Measurements from ENCODE around the gene CD24. TPM values are rescaled to one million over a fixed set of nuclear protein-coding genes. Genes with fewer than 3 reads are reported as not detected.

The CD24 gene
- total and polyA plus RNA-seq, 2 donors (not counting 1 experiment from before 2014, with no cell fraction given): 69.9 to 113 TPM

DNA sequence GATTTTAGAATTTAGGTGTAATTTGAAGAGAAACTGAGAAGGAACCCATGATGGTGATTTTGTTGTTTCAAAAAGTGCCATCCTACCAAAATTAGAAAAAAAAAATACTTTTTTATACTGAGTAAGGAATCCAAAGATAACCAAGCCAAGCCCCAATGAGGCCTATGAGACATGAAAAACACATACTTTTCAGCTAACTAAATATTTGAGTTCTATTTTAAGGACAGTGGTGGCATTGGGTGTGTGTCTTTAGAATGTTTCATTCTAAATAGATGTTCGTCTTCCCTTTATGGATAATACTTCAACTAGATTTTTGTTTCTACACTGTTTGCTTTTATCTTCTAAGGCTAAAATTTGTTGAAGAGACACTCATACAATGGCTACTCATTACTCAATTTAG is 9.6 kb downstream of the CD24 start:
- ATAC-seq (ENCODE audit: low read depth): no peak
- H3K4me1 ChIP-seq (ENCODE audit: control insufficient read depth in 2 of 2, insufficient read depth in 2 of 2, low read length in 2 of 2): peaks cover 0 to 2% of the 10 kb centered on the region in 2 donors
- H3K36me3 ChIP-seq (replicated peaks in 1 of 2; ENCODE audit: control extremely low read depth in 1 of 2, control insufficient read depth in 1 of 2, extremely low read depth in 1 of 2, insufficient read depth in 2 of 2, low read length in 1 of 2): peaks cover 5 to 8% of the 10 kb centered on the region in 2 experiments
- H3K79me2 ChIP-seq (ENCODE audit: control insufficient read depth, insufficient read depth, low read length): no peaks in the 10 kb centered on the region
- H3K4me2 ChIP-seq (replicated peaks; ENCODE audit: low read depth, low read length, poor library complexity, severe bottlenecking): no peak overlapping the region
- ChIA-PET POLR2A (no interaction called here), CTCF (no interaction called here)
- H3K27ac ChIP-seq (ENCODE audit: low read length in 2 of 2): no peak overlapping the region
- peaks cover 0 to 11% (median 0%) of the 10 kb centered on the region in 3 donors for H3K9me3 ChIP-seq (ENCODE audit: control extremely low read depth in 1 of 3, control insufficient read depth in 2 of 3, insufficient read depth in 1 of 3, low read length in 2 of 3)
- H3K9me3 Mint-ChIP-seq (ENCODE audit: insufficient read depth): peaks cover 4% of the 10 kb centered on the region
- no peak overlapping the region for H2AFZ ChIP-seq (ENCODE audit: insufficient read depth, low read depth, low read length, poor library complexity, severe bottlenecking)
- intact Hi-C loops (cut with micrococcal nuclease): no loop called here
- no peak overlapping the region for H3K4me3 ChIP-seq (ENCODE audit: control extremely low read depth in 1 of 5, extremely low read depth in 1 of 5, insufficient read depth in 1 of 5, low read depth in 2 of 5, low read length in 4 of 5)
- H3K9ac ChIP-seq (ENCODE audit: low read length): no peak overlapping the region
- H3K27me3 Mint-ChIP-seq: no peaks in the 10 kb centered on the region
- no CpG with 5 or more reads among the region's 1 CpG for WGBS (ENCODE audit: insufficient coverage)
- no peak overlapping the region for H3K4me3 Mint-ChIP-seq
- peaks cover 8% of the 10 kb centered on the region for H3K4me1 Mint-ChIP-seq
- no peak for DNase-seq
- no peaks in the 10 kb centered on the region for H4K20me1 ChIP-seq (ENCODE audit: control insufficient read depth, insufficient read depth, low read length, poor library complexity, severe bottlenecking)
- no peak overlapping the region for H3K27ac Mint-ChIP-seq
- no peaks in the 10 kb centered on the region for H3K27me3 ChIP-seq (replicated peaks in 1 of 4; ENCODE audit: control extremely low read depth in 1 of 4, control insufficient read depth in 3 of 4, insufficient read depth in 4 of 4, low read length in 3 of 4)
- no peak for TF ChIP-seq EZH2 (IDR thresholded peaks at IDR 0.05; ENCODE audit: borderline replicate concordance, insufficient read depth, low read depth, low read length, poor library complexity, severe bottlenecking)
- TF ChIP-seq, protein P1, sequence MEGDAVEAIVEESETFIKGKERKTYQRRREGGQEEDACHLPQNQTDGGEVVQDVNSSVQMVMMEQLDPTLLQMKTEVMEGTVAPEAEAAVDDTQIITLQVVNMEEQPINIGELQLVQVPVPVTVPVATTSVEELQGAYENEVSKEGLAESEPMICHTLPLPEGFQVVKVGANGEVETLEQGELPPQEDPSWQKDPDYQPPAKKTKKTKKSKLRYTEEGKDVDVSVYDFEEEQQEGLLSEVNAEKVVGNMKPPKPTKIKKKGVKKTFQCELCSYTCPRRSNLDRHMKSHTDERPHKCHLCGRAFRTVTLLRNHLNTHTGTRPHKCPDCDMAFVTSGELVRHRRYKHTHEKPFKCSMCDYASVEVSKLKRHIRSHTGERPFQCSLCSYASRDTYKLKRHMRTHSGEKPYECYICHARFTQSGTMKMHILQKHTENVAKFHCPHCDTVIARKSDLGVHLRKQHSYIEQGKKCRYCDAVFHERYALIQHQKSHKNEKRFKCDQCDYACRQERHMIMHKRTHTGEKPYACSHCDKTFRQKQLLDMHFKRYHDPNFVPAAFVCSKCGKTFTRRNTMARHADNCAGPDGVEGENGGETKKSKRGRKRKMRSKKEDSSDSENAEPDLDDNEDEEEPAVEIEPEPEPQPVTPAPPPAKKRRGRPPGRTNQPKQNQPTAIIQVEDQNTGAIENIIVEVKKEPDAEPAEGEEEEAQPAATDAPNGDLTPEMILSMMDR (IDR thresholded peaks at IDR 0.05): no peak

DNA sequence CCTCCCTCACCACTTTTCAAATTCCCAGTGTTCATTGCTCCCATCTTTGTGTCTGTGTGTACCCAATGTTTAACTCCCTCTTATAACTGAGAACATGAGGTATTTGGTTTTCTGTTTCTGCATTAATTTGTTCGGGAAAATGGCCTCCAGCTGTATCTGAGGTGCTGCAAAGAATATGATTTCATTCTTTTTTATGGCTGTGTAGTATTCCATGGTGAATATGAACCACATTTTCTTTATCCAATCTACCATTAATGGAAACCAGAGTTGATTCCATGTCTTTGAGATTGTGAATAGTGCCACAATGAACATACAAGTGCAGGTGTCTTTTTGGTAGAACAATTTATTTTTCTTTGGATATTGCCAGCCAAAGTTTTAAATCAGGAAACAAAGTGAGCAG is 10.4 kb downstream of the CD24 start:
- Histone ChIP-seq H3K9ac (ENCODE audit: low read length) (no peak overlapping the region), H3K4me2 (replicated peaks; ENCODE audit: low read depth, low read length, poor library complexity, severe bottlenecking) (no peak overlapping the region), H3K4me3 (ENCODE audit: control extremely low read depth in 1 of 5, extremely low read depth in 1 of 5, insufficient read depth in 1 of 5, low read depth in 2 of 5, low read length in 4 of 5) (no peak overlapping the region), H3K27ac (ENCODE audit: low read length in 2 of 2) (no peak overlapping the region), H3K4me1 (ENCODE audit: control insufficient read depth in 2 of 2, insufficient read depth in 2 of 2, low read length in 2 of 2) (peaks cover 0 to 2% of the 10 kb centered on the region in 2 donors), H4K20me1 (ENCODE audit: control insufficient read depth, insufficient read depth, low read length, poor library complexity, severe bottlenecking) (no peaks in the 10 kb centered on the region), H3K36me3 (replicated peaks in 1 of 2; ENCODE audit: control extremely low read depth in 1 of 2, control insufficient read depth in 1 of 2, extremely low read depth in 1 of 2, insufficient read depth in 2 of 2, low read length in 1 of 2) (peaks cover 3 to 4% of the 10 kb centered on the region in 2 experiments), H2AFZ (ENCODE audit: insufficient read depth, low read depth, low read length, poor library complexity, severe bottlenecking) (no peak overlapping the region), H3K79me2 (ENCODE audit: control insufficient read depth, insufficient read depth, low read length) (no peaks in the 10 kb centered on the region), H3K27me3 (replicated peaks in 1 of 4; ENCODE audit: control extremely low read depth in 1 of 4, control insufficient read depth in 3 of 4, insufficient read depth in 4 of 4, low read length in 3 of 4) (no peaks in the 10 kb centered on the region), H3K9me3 (ENCODE audit: control extremely low read depth in 1 of 3, control insufficient read depth in 2 of 3, insufficient read depth in 1 of 3, low read length in 2 of 3) (peaks cover 0 to 11% (median 0%) of the 10 kb centered on the region in 3 donors)
- CTCF ChIA-PET: no interaction called here
- intact Hi-C loops (cut with micrococcal nuclease): no loop called here
- POLR2A ChIA-PET: no interaction called here
- H3K27me3 Mint-ChIP-seq: no peaks in the 10 kb centered on the region
- ATAC-seq (ENCODE audit: low read depth) (no peak), DNase-seq (no peak)
- peaks cover 3% of the 10 kb centered on the region for H3K4me1 Mint-ChIP-seq
- WGBS (ENCODE audit: insufficient coverage): no CpG with 5 or more reads among the region's 1 CpG
- H3K4me3 Mint-ChIP-seq: no peak overlapping the region
- TF ChIP-seq EZH2 (IDR thresholded peaks at IDR 0.05; ENCODE audit: borderline replicate concordance, insufficient read depth, low read depth, low read length, poor library complexity, severe bottlenecking): no peak
- TF ChIP-seq, protein P1 (IDR thresholded peaks at IDR 0.05): no peak
- no peak overlapping the region for H3K27ac Mint-ChIP-seq
- H3K9me3 Mint-ChIP-seq (ENCODE audit: insufficient read depth): peaks cover 4% of the 10 kb centered on the region
